Endothelial cell of umbilical vein (primary cell): ENCODE results near the gene IFNL3. TPM values are rescaled to one million over a fixed set of nuclear protein-coding genes. Genes with fewer than 3 reads are reported as not detected.
A peak's percentile ranks its signal among the peaks of the same experiment; 100 is the strongest.

Experiments used
- BruUV-seq: library from RNA; stranded (reverse); fragments of 400-500 nt; replicated peaks from 2 replicates; lab custom pipeline; 2021; lab: Mats Ljungman, UMichigan
- CTCF ChIA-PET: fragments of 300-600, 350-600 bp; sonication (Branson Sonifier 250); formaldehyde crosslinking; loops from one replicate; lab custom pipeline; 2021; ENCODE audit warnings: antibody characterized with exemption, inconsistent platforms; lab: Charles Lee
- POLR2A ChIA-PET: fragments of 300-600, 350-600 bp; sonication (Branson Sonifier 250); formaldehyde crosslinking; loops from one replicate; lab custom pipeline; 2021; ENCODE audit warnings: antibody characterized with exemption, inconsistent platforms; lab: Charles Lee
- DNase-seq: peaks from one replicate; pipeline ENCODE4 v3.0.0-alpha.2; 2011; ENCODE audit warnings: low read depth, low spot score
- FAIRE-seq: peaks from 2 replicates; lab custom pipeline; 2011; peaks lifted over from hg19 to GRCh38; lab: Jason Lieb, UNC
- H2AFZ ChIP-seq: 2 replicates; pipeline ENCODE4 v1.6.0; 2012; ENCODE audit warnings: low read depth, low read length, control low read depth, inconsistent platforms
- H3K27ac ChIP-seq: 2 replicates; pipeline ENCODE4 v1.5.1; 2011; ENCODE audit warnings: low read depth, mild to moderate bottlenecking, control low read depth, low read length, moderate library complexity; ENCODE audit not compliant: insufficient read depth
- H3K27me3 ChIP-seq, 2 experiments: 2 replicates each; pipeline versions ENCODE4 v1.6.0 to v1.6.1; 2011; ENCODE audit warnings: low read length in 2 of 2, mixed read lengths in 1 of 2; ENCODE audit not compliant: control insufficient read depth in 2 of 2, insufficient read depth in 2 of 2
- H3K36me3 ChIP-seq, 2 experiments: 2 replicates in 1 of 2; 3 replicates in 1 of 2; pipeline ENCODE4 v1.5.1; 2011; ENCODE audit warnings: low read length in 2 of 2, mild to moderate bottlenecking in 1 of 2, moderate library complexity in 1 of 2; ENCODE audit not compliant: control insufficient read depth in 2 of 2, insufficient read depth in 2 of 2; ENCODE audit errors: extremely low read depth in 1 of 2
- H3K4me1 ChIP-seq: 3 replicates; pipeline ENCODE4 v1.5.1; 2011; ENCODE audit warnings: mild to moderate bottlenecking, low read length; ENCODE audit not compliant: control insufficient read depth, insufficient read depth; ENCODE audit errors: extremely low read depth
- H3K4me2 ChIP-seq: 2 replicates; pipeline ENCODE4 v1.6.1; 2011; ENCODE audit warnings: low read length, control low read depth, mixed read lengths; ENCODE audit not compliant: insufficient read depth
- H3K4me3 ChIP-seq, 3 experiments: fragments of 200-600 bp in 1 of 3; sonication (generic), shearing (Covaris generic) in 1 of 3; replicated peaks in 1 of 3; 2 replicates each; pipeline ENCODE4 v1.5.1; 2011 to 2016; ENCODE audit warnings: control low read depth in 3 of 3, low read length in 3 of 3, mild to moderate bottlenecking in 2 of 3, inconsistent platforms in 1 of 3, low read depth in 1 of 3, moderate library complexity in 1 of 3; ENCODE audit not compliant: insufficient read depth in 1 of 3
- H3K79me2 ChIP-seq: 2 replicates; pipeline ENCODE4 v1.6.0; 2012; ENCODE audit warnings: low read length, inconsistent platforms; ENCODE audit not compliant: control insufficient read depth, insufficient read depth
- H3K9ac ChIP-seq: replicated peaks from 2 replicates; pipeline ENCODE3; 2011; ENCODE audit warnings: low read length, control low read depth; ENCODE audit not compliant: insufficient read depth; ENCODE audit errors: extremely low read depth
- H3K9me1 ChIP-seq: replicated peaks from 3 replicates; pipeline ENCODE4 v1.6.0; 2011; ENCODE audit warnings: mild to moderate bottlenecking, low read length; ENCODE audit not compliant: control insufficient read depth, insufficient read depth; ENCODE audit errors: extremely low read depth
- H3K9me3 ChIP-seq: replicated peaks from 2 replicates; pipeline ENCODE4 v1.5.1; 2012; ENCODE audit warnings: low read length, inconsistent platforms; ENCODE audit not compliant: control insufficient read depth, insufficient read depth
- H4K20me1 ChIP-seq: replicated peaks from 2 replicates; pipeline ENCODE3; 2011; ENCODE audit warnings: mild to moderate bottlenecking, low read length; ENCODE audit not compliant: control insufficient read depth, insufficient read depth; ENCODE audit errors: extremely low read depth
- EZH2 ChIP-seq: IDR thresholded peaks from 2 replicates; pipeline ENCODE4 v1.6.1; 2012; ENCODE audit warnings: borderline replicate concordance, low read depth, mild to moderate bottlenecking, moderate library complexity, low read length, inconsistent platforms; ENCODE audit not compliant: severe bottlenecking
- FOS ChIP-seq: IDR thresholded peaks from 2 replicates; pipeline ENCODE4 v1.6.1; 2011; ENCODE audit warnings: mild to moderate bottlenecking, low read length, moderate library complexity, borderline replicate concordance; ENCODE audit not compliant: insufficient read depth
- GATA2 ChIP-seq: IDR thresholded peaks from 2 replicates; pipeline ENCODE4 v1.7.0; 2011; ENCODE audit warnings: low read depth, mild to moderate bottlenecking, moderate library complexity, mixed read lengths, low read length; ENCODE audit not compliant: insufficient read length, insufficient read depth
- JUN ChIP-seq: IDR thresholded peaks from 2 replicates; pipeline ENCODE4 v1.6.1; 2011; ENCODE audit warnings: borderline replicate concordance, low read depth; ENCODE audit not compliant: insufficient read length, insufficient read depth
- MAX ChIP-seq: IDR thresholded peaks from 2 replicates; pipeline ENCODE4 v1.6.1; 2011; ENCODE audit not compliant: insufficient read depth, insufficient read length
- MYC ChIP-seq: IDR thresholded peaks from one replicate; pipeline ENCODE4 v1.6.1; 2011; ENCODE audit warnings: mild to moderate bottlenecking, low read depth, low read length
- POLR2A ChIP-seq: IDR thresholded peaks from 2 replicates; pipeline ENCODE4 v1.6.1; 2012; ENCODE audit warnings: low read depth, mild to moderate bottlenecking, control low read depth, low read length
- POLR2AphosphoS5 ChIP-seq: IDR thresholded peaks from 2 replicates; pipeline ENCODE4 v1.6.1; 2012; ENCODE audit warnings: low read depth, mild to moderate bottlenecking, control low read depth, low read length, moderate library complexity; ENCODE audit not compliant: insufficient read depth
- dilution Hi-C: fragments of 300-500 bp; cut with MboI; formaldehyde crosslinking; loops from one replicate; pipeline ENCODE4 v1.15.0; 2019; ENCODE audit warnings: low sequenced_read_pairs; ENCODE audit not compliant: extremely low pct_ligation_motif_present
- intact Hi-C: fragments of 100-400 bp; cut with micrococcal nuclease; formaldehyde crosslinking; loops from one replicate; pipeline ENCODE4 v1.10.0; 2022
- polyA plus RNA-seq, 4 experiments: library from polyadenylated mRNA; depleted of rRNA in 3 of 4; stranded (reverse) in 3 of 4; unstranded in 1 of 4; fragments of >200 nt; gene quantifications; 2 replicates each; pipeline versions ENCODE4 v1.2.1 to v1.2.3, GENCODE V29; 2011 to 2012; ENCODE audit warnings: missing spikeins in 1 of 4
- total RNA-seq: library from RNA; stranded (reverse); gene quantifications from 2 replicates; pipeline ENCODE4 v1.2.3, GENCODE V29; 2021
- TF ChIP-seq, protein P1 (sequence below), 2 donors: IDR thresholded peaks; 1 replicate in 1 of 2; 2 replicates in 1 of 2; pipeline ENCODE4 v1.5.1; 2011; ENCODE audit warnings: low read length in 2 of 2, mild to moderate bottlenecking in 2 of 2, moderate library complexity in 2 of 2, control low read depth in 1 of 2, inconsistent platforms in 1 of 2, low read depth in 1 of 2; ENCODE audit not compliant: insufficient read depth in 1 of 2; ENCODE audit errors: extremely low read depth in 1 of 2

The IFNL3 gene
- total and polyA plus RNA-seq, 2 donors (not counting 3 experiments of a cell fraction or from before 2014, with no cell fraction given) = not detected

DNA sequence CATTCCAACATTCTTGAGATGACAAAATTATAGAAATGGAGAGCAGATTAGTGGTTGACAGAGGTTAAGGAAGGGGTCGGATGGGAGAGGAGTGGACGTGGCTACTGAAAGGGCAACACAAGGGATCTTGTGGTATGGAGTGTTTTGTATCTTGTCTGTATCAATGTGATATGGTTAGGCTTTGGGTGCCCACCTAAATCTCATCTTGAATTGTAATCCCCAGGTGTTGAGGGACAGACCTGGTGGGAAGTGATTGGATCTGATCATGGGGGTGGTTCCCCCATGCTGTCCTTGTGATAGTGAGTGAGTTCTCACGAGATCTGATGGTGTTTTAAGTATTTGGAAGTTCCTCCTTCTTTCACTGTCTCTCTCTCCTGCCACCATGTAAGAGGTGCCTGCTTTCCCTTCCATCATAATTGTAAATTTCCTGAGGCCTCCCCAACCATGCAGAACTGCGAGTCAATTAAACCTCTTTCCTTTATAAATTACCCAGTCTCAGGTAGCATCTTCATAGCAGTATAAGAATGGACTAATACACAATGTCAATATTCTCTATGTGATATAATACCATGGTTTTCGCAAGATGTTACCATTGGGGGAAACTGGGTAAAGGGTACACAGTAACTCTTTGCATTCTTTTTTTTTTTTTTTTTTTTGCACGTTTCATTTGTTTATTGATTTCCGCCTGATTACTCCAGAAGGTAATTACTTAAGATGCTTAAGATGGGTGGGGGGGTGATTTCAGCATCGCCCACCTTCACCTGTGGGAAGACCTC lies 8.8 kb upstream of the IFNL3 start:
- POLR2A ChIA-PET = no interaction called here
- no peak overlapping the region for H3K4me3 ChIP-seq
- H3K9me3 ChIP-seq = no peaks in the 10 kb centered on the region
- H2AFZ ChIP-seq = no peak overlapping the region
- intact Hi-C loops = no loop called here
- DNase-seq = no peak
- CTCF ChIA-PET = interaction anchor here (1.5 kb wide), 1 partner anchor 53 kb away, joined by 3 read pairs; no protein-coding TSS in a partner anchor
- no peak overlapping the region for H3K9ac ChIP-seq
- H3K4me1 ChIP-seq = no peaks in the 10 kb centered on the region
- dilution Hi-C loops = no loop called here
- H3K36me3 ChIP-seq = no peaks in the 10 kb centered on the region
- no peak overlapping the region for H3K27ac ChIP-seq
- H3K79me2 ChIP-seq = no peaks in the 10 kb centered on the region
- no TSS peak for BruUV-seq
- no peaks in the 10 kb centered on the region for H3K9me1 ChIP-seq
- no peak overlapping the region for H3K4me2 ChIP-seq
- peaks cover 20 to 23% of the 10 kb centered on the region in 2 experiments for H3K27me3 ChIP-seq
- peak; percentile 32 for TF ChIP-seq EZH2
- TF ChIP-seq JUN = no peak
- no peak for FAIRE-seq
- H4K20me1 ChIP-seq = no peaks in the 10 kb centered on the region

DNA sequence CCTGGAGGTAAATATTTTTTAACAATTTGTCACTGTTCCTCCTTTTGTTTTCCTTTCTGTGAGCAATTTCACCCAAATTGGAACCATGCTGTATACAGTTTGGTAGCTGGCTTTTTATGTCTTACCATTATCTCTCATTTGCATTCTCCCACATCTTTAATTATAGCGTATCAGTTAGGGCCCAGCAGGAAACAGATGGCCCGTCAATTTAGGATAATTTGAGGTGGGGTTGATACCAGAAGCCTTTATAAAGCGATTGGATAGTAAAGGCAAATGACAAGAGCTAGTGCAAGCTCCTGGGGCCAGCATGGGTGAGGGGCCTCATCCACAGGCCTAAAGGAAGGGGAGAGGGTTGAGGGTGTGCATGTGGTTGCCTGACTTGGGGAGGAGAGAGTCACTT lies 7.7 kb upstream of the IFNL3 start:
- Histone ChIP-seq H3K27me3 (peaks cover 31% of the 10 kb centered on the region in 2 experiments), H3K4me1 (no peaks in the 10 kb centered on the region), H2AFZ (no peak overlapping the region), H3K27ac (no peak overlapping the region), H3K4me2 (no peak overlapping the region), H3K79me2 (no peaks in the 10 kb centered on the region), H3K4me3 (no peak overlapping the region), H3K9ac (no peak overlapping the region), H3K9me1 (no peaks in the 10 kb centered on the region), H3K9me3 (no peaks in the 10 kb centered on the region), H3K36me3 (no peaks in the 10 kb centered on the region), H4K20me1 (no peaks in the 10 kb centered on the region)
- ChIA-PET CTCF (interaction anchor here (0.6 kb wide), 1 partner anchor 16 kb away, joined by 3 read pairs; no protein-coding TSS in a partner anchor), POLR2A (no interaction called here)
- no TSS peak for BruUV-seq
- dilution Hi-C loops (no loop called here), intact Hi-C loops (no loop called here)
- DNase-seq (no peak), FAIRE-seq (no peak)
- TF ChIP-seq GATA2 = no peak
- no peak for TF ChIP-seq FOS
- no peak for TF ChIP-seq JUN
- no peak for TF ChIP-seq MYC
- no peak for TF ChIP-seq POLR2AphosphoS5
- TF ChIP-seq POLR2A = no peak
- TF ChIP-seq, protein P1, sequence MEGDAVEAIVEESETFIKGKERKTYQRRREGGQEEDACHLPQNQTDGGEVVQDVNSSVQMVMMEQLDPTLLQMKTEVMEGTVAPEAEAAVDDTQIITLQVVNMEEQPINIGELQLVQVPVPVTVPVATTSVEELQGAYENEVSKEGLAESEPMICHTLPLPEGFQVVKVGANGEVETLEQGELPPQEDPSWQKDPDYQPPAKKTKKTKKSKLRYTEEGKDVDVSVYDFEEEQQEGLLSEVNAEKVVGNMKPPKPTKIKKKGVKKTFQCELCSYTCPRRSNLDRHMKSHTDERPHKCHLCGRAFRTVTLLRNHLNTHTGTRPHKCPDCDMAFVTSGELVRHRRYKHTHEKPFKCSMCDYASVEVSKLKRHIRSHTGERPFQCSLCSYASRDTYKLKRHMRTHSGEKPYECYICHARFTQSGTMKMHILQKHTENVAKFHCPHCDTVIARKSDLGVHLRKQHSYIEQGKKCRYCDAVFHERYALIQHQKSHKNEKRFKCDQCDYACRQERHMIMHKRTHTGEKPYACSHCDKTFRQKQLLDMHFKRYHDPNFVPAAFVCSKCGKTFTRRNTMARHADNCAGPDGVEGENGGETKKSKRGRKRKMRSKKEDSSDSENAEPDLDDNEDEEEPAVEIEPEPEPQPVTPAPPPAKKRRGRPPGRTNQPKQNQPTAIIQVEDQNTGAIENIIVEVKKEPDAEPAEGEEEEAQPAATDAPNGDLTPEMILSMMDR (IDR thresholded peaks at IDR 0.05; ENCODE audit: extremely low read depth in 1 of 2, insufficient read depth in 1 of 2, low read depth in 1 of 2, low read length in 2 of 2) = no peak
- TF ChIP-seq MAX = no peak
- no peak for TF ChIP-seq EZH2
